ENCODE results near the gene LIME1. TPM values are rescaled to one million over a fixed set of nuclear protein-coding genes. Genes with fewer than 3 reads are reported as not detected.

The LIME1 gene
- total RNA-seq, 1 experiment from 2014 or later = 27.4 TPM

DNA sequence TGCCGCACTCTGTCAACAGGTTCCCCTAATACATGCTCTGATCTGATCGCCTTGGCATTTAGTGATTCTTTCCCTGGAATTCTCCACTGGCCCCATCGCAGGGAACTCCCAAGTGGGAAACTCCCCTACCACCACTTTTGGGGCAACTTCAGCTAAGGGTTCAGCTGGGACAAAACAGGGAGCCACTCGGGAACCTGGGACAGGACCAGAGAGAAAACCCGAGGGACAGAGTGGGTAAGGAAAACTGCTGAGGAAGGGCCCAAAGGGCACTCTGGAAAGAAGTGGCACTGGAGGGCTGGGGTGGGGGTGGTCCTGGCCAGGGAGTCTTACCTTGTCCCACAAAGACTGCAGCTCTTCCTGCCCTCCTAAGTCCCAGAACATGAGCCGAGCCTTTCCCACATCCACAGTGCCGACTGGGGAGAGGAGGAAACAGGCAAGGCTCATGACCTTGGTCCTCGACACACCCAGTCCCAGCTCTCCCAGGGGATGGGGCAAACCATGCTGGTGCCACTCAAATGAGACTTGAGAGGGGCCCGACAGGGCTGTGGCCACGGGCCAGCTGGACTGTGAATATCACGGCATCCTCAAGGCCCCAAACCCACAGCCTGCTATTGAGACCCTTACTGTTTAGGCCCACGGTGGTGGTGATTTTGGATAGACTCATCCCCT lies 30.3 kb upstream of the LIME1 start:
- Histone ChIP-seq H3K27me3 (ENCODE audit: insufficient read depth, low read length) (no peaks in the 10 kb centered on the region), H3K79me2 (ENCODE audit: insufficient read depth, low read length) (peaks cover 60% of the 10 kb centered on the region), H3K4me2 (ENCODE audit: low read length) (peak overlapping the region; percentile 95), H3K4me3 (replicated peaks in 1 of 2; ENCODE audit: low read depth in 1 of 2, low read length in 2 of 2) (peak overlapping the region; percentile 85 to 96), H3K9me3 (ENCODE audit: control insufficient read depth in 1 of 2, insufficient read depth in 1 of 2, low read depth in 1 of 2, low read length in 2 of 2) (no peaks in the 10 kb centered on the region), H3K36me3 (ENCODE audit: control insufficient read depth in 1 of 2, insufficient read depth in 2 of 2, low read length in 2 of 2) (peaks cover 8 to 30% of the 10 kb centered on the region in 2 experiments; a peak in 3 of 4 replicates), H2AFZ (ENCODE audit: low read depth, low read length, poor library complexity, severe bottlenecking) (no peak overlapping the region), H4K20me1 (ENCODE audit: insufficient read depth) (no peaks in the 10 kb centered on the region), H3K27ac (ENCODE audit: low read depth, low read length) (peak overlapping the region; percentile 95), H3K9ac (ENCODE audit: low read length) (peak overlapping the region; percentile 96), H3K9me2 (ENCODE audit: insufficient read depth) (no peaks in the 10 kb centered on the region), H3K4me1 (ENCODE audit: control insufficient read depth in 1 of 2, insufficient read depth in 2 of 2, low read length in 2 of 2) (peaks cover 13 to 39% of the 10 kb centered on the region in 2 experiments)
- ATAC-seq (no peak), DNase-seq (ENCODE audit: low read depth, low spot score) (no peak)
- TF ChIP-seq ZNF274 (IDR thresholded peaks at IDR 0.05; ENCODE audit: low read depth, low read length) = no peak
- TF ChIP-seq EZH2 (IDR thresholded peaks at IDR 0.05) = no peak
- TF ChIP-seq POLR2A (IDR thresholded peaks at IDR 0.05; ENCODE audit: borderline replicate concordance, extremely low read depth, insufficient read depth, insufficient read length) = no peak
- TF ChIP-seq REST (IDR thresholded peaks at IDR 0.05; ENCODE audit: low read depth) = no peak
- RAD21 ChIA-PET (ENCODE audit: low non-redundant PET in 1 of 2, low total read pairs in 2 of 2, uncharacterized antibody in 2 of 2, unreplicated experiment in 2 of 2) = no interaction called here
- POLR2A ChIA-PET = interaction anchor here (1.4 kb wide), 1 partner anchor 30 kb away, joined by 4 read pairs; the partner anchor contains the start of gene LIME1
- BruUV-seq (replicated peaks) = TSS peak; percentile 55
- intact Hi-C loops (cut with micrococcal nuclease) = loop anchor here (1.0 to 10.0 kb wide), 2 partner anchors 158 to 349 kb away; no protein-coding TSS in a partner anchor
- CTCF ChIA-PET = no interaction called here
